Naive B cell (primary cell): ENCODE results near the gene SMYD3. TPM values are rescaled to one million over a fixed set of nuclear protein-coding genes. Genes with fewer than 3 reads are reported as not detected.
A peak's percentile ranks its signal among the peaks of the same experiment; 100 is the strongest.

Source experiments
- ATAC-seq, 2 donors: fragments of 150-1000 bp; cut with Tn5 transposase; 2 replicates each; pipeline ENCODE4 v1.10.0; 2021; ENCODE audit warnings: low read depth in 2 of 2, mild to moderate bottlenecking in 2 of 2, moderate library complexity in 2 of 2
- DNase-seq: peaks from one replicate; pipeline ENCODE4 v3.0.0; 2022
- H3K27ac Mint-ChIP-seq, 6 donors: one replicate each; pipeline ENCODE4 v1.8.0; 2020 to 2022; ENCODE audit warnings: mild to moderate bottlenecking in 6 of 6, mixed read lengths in 6 of 6, moderate library complexity in 5 of 6, inconsistent platforms in 2 of 6
- H3K27me3 Mint-ChIP-seq, 3 donors: one replicate each; pipeline ENCODE4 v1.8.0; 2021 to 2022; ENCODE audit warnings: mixed read lengths in 3 of 3, mild to moderate bottlenecking in 1 of 3
- H3K36me3 Mint-ChIP-seq, 2 donors: one replicate each; pipeline ENCODE4 v1.8.0; 2020 to 2022; ENCODE audit warnings: mixed read lengths in 2 of 2, inconsistent platforms in 1 of 2, mild to moderate bottlenecking in 1 of 2
- H3K4me1 Mint-ChIP-seq, 3 donors: one replicate each; pipeline ENCODE4 v1.8.0; 2020 to 2022; ENCODE audit warnings: mixed read lengths in 3 of 3, inconsistent platforms in 1 of 3, mild to moderate bottlenecking in 1 of 3, moderate library complexity in 1 of 3
- H3K4me3 Mint-ChIP-seq, 8 donors: one replicate each; pipeline ENCODE4 v1.8.0; 2020 to 2022; ENCODE audit warnings: mild to moderate bottlenecking in 8 of 8, mixed read lengths in 8 of 8, moderate library complexity in 8 of 8, inconsistent platforms in 2 of 8
- H3K9me3 Mint-ChIP-seq, 7 donors: one replicate each; pipeline ENCODE4 v1.8.0; 2020 to 2022; ENCODE audit warnings: mixed read lengths in 7 of 7, mild to moderate bottlenecking in 5 of 7, inconsistent platforms in 2 of 7, moderate library complexity in 1 of 7
- polyA plus RNA-seq, 6 donors: library from polyadenylated mRNA; unstranded; fragments of 300-500 nt; fragmentation: Illumina TruSeq; gene quantifications; one replicate each; pipeline ENCODE4 v1.2.3, GENCODE V29; 2021; ENCODE audit warnings: low read depth in 6 of 6

The SMYD3 gene
- polyA plus RNA-seq, 6 donors from 2014 or later = 15.8 to 27.3 (median 19.5) TPM

- no peak overlapping the region for H3K4me3 Mint-ChIP-seq
- no peak for ATAC-seq
- no peaks in the 10 kb centered on the region for H3K27me3 Mint-ChIP-seq
- H3K36me3 Mint-ChIP-seq = peaks cover 8 to 10% of the 10 kb centered on the region in 2 donors
- no peak for DNase-seq
- H3K9me3 Mint-ChIP-seq = no peaks in the 10 kb centered on the region
- H3K27ac Mint-ChIP-seq = no peak overlapping the region
- peaks cover 0 to 16% (median 3%) of the 10 kb centered on the region in 3 donors for H3K4me1 Mint-ChIP-seq
Measured at GRCh38 chr1:246294263-246294662, 212.8 kb downstream of the SMYD3 start.

GRCh38 chr1:246293366-246294121, 213.5 kb downstream of the SMYD3 start:
- H3K27me3 Mint-ChIP-seq = no peaks in the 10 kb centered on the region
- no peaks in the 10 kb centered on the region for H3K9me3 Mint-ChIP-seq
- H3K27ac Mint-ChIP-seq = peak overlapping the region in 1 of 6 donors; percentile 50
- H3K4me1 Mint-ChIP-seq = peaks cover 0 to 16% (median 3%) of the 10 kb centered on the region in 3 donors
- DNase-seq (no peak), ATAC-seq (no peak)
- peaks cover 8 to 10% of the 10 kb centered on the region in 2 donors for H3K36me3 Mint-ChIP-seq
- H3K4me3 Mint-ChIP-seq = no peak overlapping the region

GRCh38 chr1:246292571-246292970, 214.5 kb downstream of the SMYD3 start:
- no peak for ATAC-seq
- no peak for DNase-seq
- H3K4me1 Mint-ChIP-seq = peaks cover 0 to 16% (median 3%) of the 10 kb centered on the region in 3 donors
- H3K27me3 Mint-ChIP-seq = no peaks in the 10 kb centered on the region
- peaks cover 8 to 10% of the 10 kb centered on the region in 2 donors for H3K36me3 Mint-ChIP-seq
- no peak overlapping the region for H3K27ac Mint-ChIP-seq
- peaks cover 0 to 2% (median 0%) of the 10 kb centered on the region in 7 donors for H3K9me3 Mint-ChIP-seq
- H3K4me3 Mint-ChIP-seq = no peak overlapping the region

DNA sequence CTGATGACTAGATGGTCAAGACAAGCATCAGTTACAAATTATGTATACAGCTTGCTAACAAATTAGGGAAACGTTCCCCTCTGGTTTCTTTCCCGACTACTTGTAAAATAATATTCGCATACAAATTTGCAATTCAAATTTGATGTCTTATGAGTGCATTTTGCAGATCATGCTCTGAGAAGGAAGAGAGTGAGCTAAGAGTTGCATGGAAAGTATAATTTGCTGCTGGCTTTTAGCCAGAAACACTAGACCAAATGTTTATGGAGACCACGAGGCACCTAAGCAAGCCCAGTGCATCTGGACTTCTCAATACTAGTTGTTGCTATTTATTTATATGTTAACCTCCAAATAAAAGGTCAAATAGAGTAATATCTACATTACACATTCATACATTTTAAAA, 216.0 kb downstream of the SMYD3 start:
- H3K4me3 Mint-ChIP-seq = no peak overlapping the region
- ATAC-seq = no peak
- peaks cover 8 to 10% of the 10 kb centered on the region in 2 donors for H3K36me3 Mint-ChIP-seq
- H3K9me3 Mint-ChIP-seq = peaks cover 0 to 2% (median 0%) of the 10 kb centered on the region in 7 donors
- no peak for DNase-seq
- peaks cover 0 to 7% (median 0%) of the 10 kb centered on the region in 3 donors for H3K4me1 Mint-ChIP-seq
- H3K27ac Mint-ChIP-seq = no peak overlapping the region
- H3K27me3 Mint-ChIP-seq = no peaks in the 10 kb centered on the region

DNA sequence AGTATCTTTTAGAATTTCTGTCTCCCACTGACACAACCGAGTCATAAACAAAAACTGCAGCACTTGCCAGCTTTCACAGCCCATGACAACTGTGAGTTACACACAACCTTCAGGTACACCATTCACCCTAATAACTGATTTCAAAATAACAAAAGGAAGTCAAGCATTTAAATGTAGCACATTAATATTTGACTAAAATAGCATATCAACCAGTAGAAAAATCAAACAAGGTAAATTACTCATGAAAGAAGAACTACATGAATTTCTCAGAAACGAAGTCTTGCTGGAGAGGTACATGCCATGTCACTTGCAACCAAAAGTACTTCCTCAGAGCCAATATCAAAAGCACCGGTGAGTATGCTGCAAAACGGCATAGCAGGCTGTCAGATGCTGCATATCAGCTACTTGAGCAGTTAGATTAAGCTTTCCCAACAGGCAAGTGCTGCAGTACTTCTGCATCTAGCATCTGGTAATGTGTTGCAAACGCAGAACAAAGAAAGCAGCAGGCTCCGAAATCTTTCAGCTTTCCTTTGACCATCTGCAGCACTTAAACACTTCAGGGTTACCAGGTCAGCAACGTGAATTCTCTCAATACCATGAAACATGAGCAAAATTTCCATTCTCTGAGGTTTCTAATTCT, 223.2 kb downstream of the SMYD3 start:
- Mint-ChIP-seq H3K27me3 (no peaks in the 10 kb centered on the region), H3K4me3 (no peak overlapping the region), H3K4me1 (peaks cover 0 to 4% (median 0%) of the 10 kb centered on the region in 3 donors), H3K36me3 (peaks cover 0 to 12% of the 10 kb centered on the region in 2 donors), H3K27ac (no peak overlapping the region), H3K9me3 (peaks cover 0 to 2% (median 0%) of the 10 kb centered on the region in 7 donors)
- no peak for ATAC-seq
- DNase-seq = no peak

- Mint-ChIP-seq H3K27me3 (no peaks in the 10 kb centered on the region), H3K9me3 (no peaks in the 10 kb centered on the region), H3K27ac (peak overlapping the region in 1 of 6 donors; percentile 22), H3K36me3 (peaks cover 0 to 17% of the 10 kb centered on the region in 2 donors), H3K4me1 (peaks cover 0 to 8% (median 6%) of the 10 kb centered on the region in 3 donors), H3K4me3 (no peak overlapping the region)
- DNase-seq (no peak), ATAC-seq (no peak)
Measured at GRCh38 chr1:246281639-246282038, 225.4 kb downstream of the SMYD3 start.

DNA sequence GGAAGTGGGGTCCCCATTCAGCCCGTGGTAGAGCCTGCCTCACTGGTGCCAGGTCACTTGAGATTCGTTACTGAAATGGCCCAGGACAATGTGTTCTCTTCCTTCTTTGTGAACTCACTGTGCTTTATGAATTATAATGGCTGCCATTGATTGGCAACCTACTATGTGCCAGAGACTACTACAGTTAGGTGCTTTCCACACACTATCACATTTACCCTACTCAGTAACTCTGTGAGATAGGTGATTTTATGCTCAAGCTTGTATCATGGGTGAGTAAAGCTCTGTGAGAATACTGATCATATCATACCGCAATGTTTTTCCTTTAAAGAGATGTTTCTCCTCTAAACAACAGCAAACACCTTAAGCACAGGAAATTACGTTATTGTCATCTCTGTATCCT, 225.9 kb downstream of the SMYD3 start:
- Mint-ChIP-seq H3K36me3 (peaks cover 0 to 17% of the 10 kb centered on the region in 2 donors), H3K4me3 (no peak overlapping the region), H3K9me3 (no peaks in the 10 kb centered on the region), H3K27ac (no peak overlapping the region), H3K4me1 (peaks cover 0 to 8% (median 6%) of the 10 kb centered on the region in 3 donors), H3K27me3 (no peaks in the 10 kb centered on the region)
- no peak for ATAC-seq
- DNase-seq = no peak

GRCh38 chr1:246280551-246280950, 226.5 kb downstream of the SMYD3 start:
- Mint-ChIP-seq H3K4me3 (no peak overlapping the region), H3K36me3 (peaks cover 0 to 17% of the 10 kb centered on the region in 2 donors), H3K9me3 (no peaks in the 10 kb centered on the region), H3K4me1 (peaks cover 0 to 8% (median 6%) of the 10 kb centered on the region in 3 donors), H3K27ac (no peak overlapping the region), H3K27me3 (no peaks in the 10 kb centered on the region)
- ATAC-seq = no peak
- no peak for DNase-seq

DNA sequence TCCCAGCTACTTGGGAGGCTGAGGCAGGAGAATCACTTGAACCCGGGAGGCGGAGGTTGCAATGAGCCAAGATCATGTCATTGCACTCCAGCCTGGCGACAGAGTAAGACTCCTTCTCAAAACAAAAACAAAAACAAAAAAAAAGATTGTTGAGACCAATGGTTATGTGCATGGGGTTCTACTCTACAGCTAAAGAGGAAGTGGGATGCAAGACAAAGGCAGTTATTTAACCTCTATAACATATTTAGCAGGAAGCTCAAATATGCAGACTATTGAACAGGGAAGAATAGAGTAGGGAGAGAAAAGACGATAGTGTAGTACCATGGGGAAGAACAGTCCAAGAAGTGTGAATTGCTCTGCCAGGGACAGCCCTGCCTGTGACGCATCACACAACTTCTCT, 227.7 kb downstream of the SMYD3 start:
- H3K9me3 Mint-ChIP-seq = no peaks in the 10 kb centered on the region
- ATAC-seq = no peak
- H3K27me3 Mint-ChIP-seq = no peaks in the 10 kb centered on the region
- H3K27ac Mint-ChIP-seq = no peak overlapping the region
- no peak for DNase-seq
- no peak overlapping the region for H3K4me3 Mint-ChIP-seq
- peaks cover 0 to 17% of the 10 kb centered on the region in 2 donors for H3K36me3 Mint-ChIP-seq
- peaks cover 0 to 8% (median 6%) of the 10 kb centered on the region in 3 donors for H3K4me1 Mint-ChIP-seq

GRCh38 chr1:246278371-246278770, 228.7 kb downstream of the SMYD3 start:
- no peak for DNase-seq
- no peaks in the 10 kb centered on the region for H3K27me3 Mint-ChIP-seq

DNA sequence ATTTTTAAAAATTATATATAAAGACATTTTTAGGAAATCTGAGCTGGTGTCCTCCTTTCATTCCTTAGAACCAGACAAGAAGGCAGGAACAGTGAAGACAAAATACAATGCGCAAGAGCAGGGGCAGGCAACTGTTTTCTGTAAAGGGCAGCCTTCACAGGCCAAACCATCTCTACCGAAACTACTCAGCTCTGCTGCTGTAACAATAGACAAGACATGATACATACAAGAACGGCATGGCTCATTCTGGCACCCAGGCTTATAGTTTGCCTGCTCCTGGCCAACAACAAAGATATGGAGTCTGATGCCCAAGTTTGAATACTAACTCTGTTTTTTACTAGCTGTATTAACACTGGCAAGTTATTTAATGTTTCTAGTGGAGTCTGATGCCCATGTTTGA, 232.0 kb downstream of the SMYD3 start:
- DNase-seq = no peak
- peaks cover 0 to 12% of the 10 kb centered on the region in 2 donors for H3K36me3 Mint-ChIP-seq
- no peak overlapping the region for H3K4me3 Mint-ChIP-seq
- no peaks in the 10 kb centered on the region for H3K27me3 Mint-ChIP-seq
- H3K9me3 Mint-ChIP-seq = no peaks in the 10 kb centered on the region
- no peak overlapping the region for H3K27ac Mint-ChIP-seq
- peaks cover 0 to 6% (median 4%) of the 10 kb centered on the region in 3 donors for H3K4me1 Mint-ChIP-seq
- ATAC-seq = no peak

More at GRCh38 chr1:246278371-246278770, 228.7 kb downstream of the SMYD3 start:
- Mint-ChIP-seq H3K4me1 (peaks cover 0 to 6% (median 5%) of the 10 kb centered on the region in 3 donors), H3K27ac (no peak overlapping the region), H3K4me3 (no peak overlapping the region), H3K36me3 (peaks cover 0 to 17% of the 10 kb centered on the region in 2 donors), H3K9me3 (no peaks in the 10 kb centered on the region)
- ATAC-seq = no peak

DNA sequence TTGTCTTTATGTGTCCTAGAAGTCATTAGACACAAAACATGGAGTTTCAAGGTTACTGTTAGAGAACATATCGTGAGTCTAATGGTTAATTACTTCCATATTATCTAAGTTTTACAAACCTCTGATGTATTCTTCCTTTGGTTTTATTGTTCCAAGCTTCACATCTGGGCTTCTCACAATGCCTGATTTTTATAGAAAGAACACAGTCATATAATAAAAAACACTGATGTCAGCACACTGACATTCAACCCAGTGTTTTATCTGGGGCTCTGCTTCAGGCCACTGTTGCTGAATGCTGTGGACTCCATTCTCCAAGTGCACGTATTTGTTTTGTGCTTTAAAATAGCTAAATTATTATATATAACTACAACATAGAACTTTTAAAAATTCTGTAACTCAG, 232.9 kb downstream of the SMYD3 start:
- Mint-ChIP-seq H3K36me3 (peaks cover 0 to 5% of the 10 kb centered on the region in 2 donors), H3K9me3 (no peaks in the 10 kb centered on the region), H3K27ac (no peak overlapping the region), H3K4me3 (no peak overlapping the region), H3K4me1 (peaks cover 0 to 6% (median 4%) of the 10 kb centered on the region in 3 donors), H3K27me3 (no peaks in the 10 kb centered on the region)
- no peak for ATAC-seq
- DNase-seq = no peak

DNA sequence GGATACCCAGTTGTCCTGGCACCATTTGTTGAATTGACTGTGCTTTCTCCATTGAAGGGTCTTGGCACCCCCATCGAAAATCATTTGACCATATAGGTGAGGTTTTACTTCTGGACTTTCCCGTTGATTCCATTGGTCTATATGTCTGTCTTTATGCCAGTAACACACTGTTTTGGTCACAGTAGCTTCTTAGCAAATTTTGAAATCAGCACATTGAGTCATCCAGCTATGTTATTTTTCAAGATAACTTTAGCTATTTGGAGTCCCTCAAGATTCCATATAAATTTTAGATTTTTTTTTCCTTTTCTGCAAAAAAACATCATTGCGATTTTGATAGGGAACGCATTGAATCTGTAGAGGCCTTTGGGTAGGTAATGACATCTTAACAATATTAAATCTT, 235.6 kb downstream of the SMYD3 start:
- H3K9me3 Mint-ChIP-seq = no peaks in the 10 kb centered on the region
- no peak overlapping the region for H3K4me3 Mint-ChIP-seq
- ATAC-seq (no peak), DNase-seq (no peak)
- no peaks in the 10 kb centered on the region for H3K4me1 Mint-ChIP-seq
- no peaks in the 10 kb centered on the region for H3K36me3 Mint-ChIP-seq
- no peak overlapping the region for H3K27ac Mint-ChIP-seq
- no peaks in the 10 kb centered on the region for H3K27me3 Mint-ChIP-seq

- H3K27ac Mint-ChIP-seq = peak overlapping the region in 2 of 6 donors; percentile 8 to 41
- H3K36me3 Mint-ChIP-seq = no peaks in the 10 kb centered on the region
- DNase-seq (no peak), ATAC-seq (no peak)
- H3K27me3 Mint-ChIP-seq = no peaks in the 10 kb centered on the region
- H3K4me3 Mint-ChIP-seq = no peak overlapping the region
- H3K4me1 Mint-ChIP-seq = no peaks in the 10 kb centered on the region
- H3K9me3 Mint-ChIP-seq = no peaks in the 10 kb centered on the region
Measured at GRCh38 chr1:246270236-246270635, 236.8 kb downstream of the SMYD3 start.
